Calu3 (cell line): ENCODE measurements around the gene RDH5. TPM values are rescaled to one million over a fixed set of nuclear protein-coding genes. Genes with fewer than 3 reads are reported as not detected.
A peak's percentile ranks its signal among the peaks of the same experiment; 100 is the strongest.

Experiments
- BruUV-seq: library from RNA; stranded (reverse); fragments of 400-500 nt; replicated peaks from 2 replicates; lab custom pipeline; 2021; lab: Mats Ljungman, UMichigan
- CTCF ChIA-PET: fragments of 300-600 bp; sonication (Branson Sonifier 250); formaldehyde crosslinking; loops from one replicate; lab custom pipeline; 2022; ENCODE audit warnings: antibody characterized with exemption; lab: Charles Lee
- DNase-seq: peaks from one replicate; pipeline ENCODE4 v3.0.0; 2022
- H3K27ac Mint-ChIP-seq: one replicate; pipeline ENCODE4 v1.8.0; 2022; ENCODE audit warnings: mixed read lengths; ENCODE audit not compliant: unreplicated experiment
- H3K27me3 Mint-ChIP-seq: one replicate; pipeline ENCODE4 v1.8.0; 2022; ENCODE audit warnings: mixed read lengths; ENCODE audit not compliant: unreplicated experiment
- H3K36me3 Mint-ChIP-seq: one replicate; pipeline ENCODE4 v1.8.0; 2022; ENCODE audit warnings: mild to moderate bottlenecking, moderate library complexity, mixed read lengths; ENCODE audit not compliant: insufficient read depth, unreplicated experiment
- H3K4me1 Mint-ChIP-seq: one replicate; pipeline ENCODE4 v1.8.0; 2022; ENCODE audit warnings: mild to moderate bottlenecking, low read depth, mixed read lengths; ENCODE audit not compliant: unreplicated experiment
- H3K4me3 Mint-ChIP-seq: one replicate; pipeline ENCODE4 v1.8.0; 2022; ENCODE audit warnings: mild to moderate bottlenecking, low read depth, moderate library complexity, mixed read lengths; ENCODE audit not compliant: unreplicated experiment
- H3K9me3 Mint-ChIP-seq: one replicate; pipeline ENCODE4 v1.8.0; 2022; ENCODE audit warnings: low read depth, mixed read lengths; ENCODE audit not compliant: unreplicated experiment
- intact Hi-C: fragments of 100-400 bp; cut with micrococcal nuclease; formaldehyde crosslinking; loops from one replicate; pipeline ENCODE4 v1.10.0; 2022; ENCODE audit not compliant: unreplicated experiment
- total RNA-seq: library from RNA; stranded (reverse); gene quantifications from 2 replicates; pipeline ENCODE4 v1.2.3, GENCODE V29; 2022
- TF ChIP-seq, protein P1 (sequence below): fragments of 200-600 bp; IDR thresholded peaks from one replicate; pipeline ENCODE4 v1.8.0; 2022; ENCODE audit warnings: antibody characterized with exemption; ENCODE audit not compliant: unreplicated experiment

Gene RDH5
- total RNA-seq, 1 experiment from 2014 or later: 11.2 TPM

DNA sequence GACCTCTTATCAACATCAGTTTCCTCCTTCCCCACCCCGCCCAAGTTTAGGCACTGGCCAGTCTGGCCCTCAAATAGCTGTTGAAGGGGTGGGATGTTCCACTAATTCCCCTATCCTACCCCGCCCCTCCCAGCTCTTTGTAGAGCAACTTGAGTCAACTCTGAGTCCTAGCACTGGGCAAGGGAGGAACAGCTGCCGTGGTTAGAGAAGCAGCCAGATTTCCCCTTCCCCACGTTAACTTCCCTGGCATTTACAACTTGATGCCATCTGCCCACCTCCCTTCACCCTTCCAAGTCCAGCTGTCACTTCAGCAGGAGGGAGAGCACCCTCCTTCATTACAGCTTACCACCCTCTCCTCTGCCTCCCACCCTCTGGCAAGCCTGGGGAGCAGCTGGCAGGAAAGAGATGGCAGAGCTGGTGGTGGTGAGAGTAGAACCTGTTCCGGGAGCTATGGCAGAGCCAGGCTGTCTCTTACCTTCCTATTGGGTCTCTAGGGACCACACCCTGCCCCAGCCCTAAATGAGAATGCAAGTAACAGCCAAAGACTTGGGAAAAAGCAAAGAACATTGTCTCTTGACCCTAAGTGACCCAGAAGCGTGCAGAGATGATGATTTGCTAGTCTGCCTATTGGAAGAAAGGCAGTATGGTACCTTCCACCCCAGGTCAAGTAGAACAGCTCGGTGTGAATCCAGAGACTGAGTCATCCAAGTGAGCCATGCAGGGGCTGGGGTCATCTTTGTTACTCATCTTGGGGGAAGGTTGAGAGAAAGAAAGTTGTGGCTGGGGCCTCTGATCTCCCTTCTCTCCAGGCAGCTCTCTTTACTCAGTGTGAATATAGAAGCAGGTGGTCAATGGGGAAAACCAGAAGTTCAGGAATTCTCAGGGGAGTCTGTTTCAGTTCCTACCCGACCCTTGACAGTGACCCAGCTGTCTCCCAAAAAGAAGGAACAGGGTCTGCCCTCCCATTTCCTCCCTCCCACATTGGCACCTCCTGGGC is 2.9 kb upstream of the RDH5 start:
- TF ChIP-seq, protein P1, sequence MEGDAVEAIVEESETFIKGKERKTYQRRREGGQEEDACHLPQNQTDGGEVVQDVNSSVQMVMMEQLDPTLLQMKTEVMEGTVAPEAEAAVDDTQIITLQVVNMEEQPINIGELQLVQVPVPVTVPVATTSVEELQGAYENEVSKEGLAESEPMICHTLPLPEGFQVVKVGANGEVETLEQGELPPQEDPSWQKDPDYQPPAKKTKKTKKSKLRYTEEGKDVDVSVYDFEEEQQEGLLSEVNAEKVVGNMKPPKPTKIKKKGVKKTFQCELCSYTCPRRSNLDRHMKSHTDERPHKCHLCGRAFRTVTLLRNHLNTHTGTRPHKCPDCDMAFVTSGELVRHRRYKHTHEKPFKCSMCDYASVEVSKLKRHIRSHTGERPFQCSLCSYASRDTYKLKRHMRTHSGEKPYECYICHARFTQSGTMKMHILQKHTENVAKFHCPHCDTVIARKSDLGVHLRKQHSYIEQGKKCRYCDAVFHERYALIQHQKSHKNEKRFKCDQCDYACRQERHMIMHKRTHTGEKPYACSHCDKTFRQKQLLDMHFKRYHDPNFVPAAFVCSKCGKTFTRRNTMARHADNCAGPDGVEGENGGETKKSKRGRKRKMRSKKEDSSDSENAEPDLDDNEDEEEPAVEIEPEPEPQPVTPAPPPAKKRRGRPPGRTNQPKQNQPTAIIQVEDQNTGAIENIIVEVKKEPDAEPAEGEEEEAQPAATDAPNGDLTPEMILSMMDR: no peak

DNA sequence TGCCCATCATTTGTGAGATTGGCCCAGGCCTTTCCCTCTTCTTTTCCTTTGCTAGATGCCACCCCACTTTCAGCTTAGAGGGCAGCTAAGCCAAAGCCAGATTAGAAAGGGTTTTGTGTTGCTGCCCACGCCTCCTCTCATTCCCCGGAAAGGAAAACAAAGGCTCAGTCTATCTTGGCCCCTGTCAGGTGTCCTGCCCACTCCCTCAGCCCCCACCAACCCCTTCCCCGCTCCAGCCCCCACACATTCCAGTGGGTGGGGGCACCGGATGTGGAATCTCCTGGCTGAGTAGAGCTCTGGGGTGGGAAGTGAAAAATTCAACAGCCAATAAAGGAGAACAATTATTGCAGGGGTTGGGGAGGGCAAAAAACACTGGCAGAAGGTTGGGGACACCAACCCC is 2.2 kb upstream of the RDH5 start:
- peaks cover 59% of the 10 kb centered on the region for H3K4me1 Mint-ChIP-seq
- peaks cover 50% of the 10 kb centered on the region for H3K36me3 Mint-ChIP-seq
- intact Hi-C loops: no loop called here
- peak overlapping the region; percentile 46 for H3K27ac Mint-ChIP-seq
- no peak overlapping the region for H3K4me3 Mint-ChIP-seq
- CTCF ChIA-PET: interaction anchor here (1.1 to 3.7 kb wide), 2 partner anchors 36 to 279 kb away, joined by 3 to 27 read pairs; partner anchors contain the start of gene SUOX
- no peak for DNase-seq
- peaks cover 8% of the 10 kb centered on the region for H3K27me3 Mint-ChIP-seq
- BruUV-seq: no TSS peak
- TF ChIP-seq, protein P1: no peak
- no peaks in the 10 kb centered on the region for H3K9me3 Mint-ChIP-seq

More for the DNA sequence above, 2.9 kb upstream of the RDH5 start:
- Mint-ChIP-seq H3K9me3 (no peaks in the 10 kb centered on the region), H3K4me1 (peaks cover 59% of the 10 kb centered on the region), H3K4me3 (peak overlapping the region; percentile 86), H3K27ac (peak overlapping the region; percentile 46), H3K27me3 (peaks cover 15% of the 10 kb centered on the region), H3K36me3 (peaks cover 45% of the 10 kb centered on the region)
- no peak for DNase-seq
- BruUV-seq: TSS peak; percentile 26
- CTCF ChIA-PET: interaction anchor here (0.6 to 3.7 kb wide), 6 partner anchors 10 to 280 kb away, joined by 3 to 27 read pairs (median 4); partner anchors contain the start of genes ITGA7 and SUOX
- intact Hi-C loops: no loop called here

DNA sequence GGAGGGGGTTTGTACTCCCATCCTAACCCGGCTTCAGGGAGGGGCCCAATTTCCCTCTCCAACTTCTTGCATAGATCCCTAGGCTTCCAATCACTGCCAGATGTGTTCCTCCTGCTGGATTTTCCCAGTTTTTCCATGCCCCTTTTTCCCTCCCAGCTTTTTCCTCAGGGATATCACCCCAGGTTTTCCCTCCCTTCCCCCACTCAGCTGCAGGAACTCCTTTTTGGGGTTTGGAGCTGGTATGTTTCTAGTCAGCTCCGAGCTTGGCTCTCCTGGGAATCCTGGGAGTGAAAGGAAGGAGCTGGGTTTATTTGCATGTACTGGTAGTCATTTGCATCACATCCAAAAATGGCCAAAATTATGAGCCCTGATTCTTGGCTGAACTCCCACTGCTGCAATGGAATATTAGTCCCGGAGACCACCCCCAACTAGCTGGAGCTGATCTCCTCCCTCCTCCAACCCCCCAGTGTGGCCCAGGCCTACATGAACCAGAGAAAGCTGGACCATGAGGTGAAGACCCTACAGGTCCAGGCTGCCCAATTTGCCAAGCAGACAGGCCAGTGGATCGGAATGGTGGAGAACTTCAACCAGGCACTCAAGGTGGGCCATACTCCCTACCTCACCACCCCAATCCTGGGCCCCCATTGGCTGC is 1.4 kb upstream of the RDH5 start:
- intact Hi-C loops: no loop called here
- Mint-ChIP-seq H3K27me3 (peaks cover under 1% of the 10 kb centered on the region), H3K27ac (no peak overlapping the region), H3K9me3 (no peaks in the 10 kb centered on the region), H3K4me3 (no peak overlapping the region), H3K4me1 (peaks cover 62% of the 10 kb centered on the region), H3K36me3 (peaks cover 58% of the 10 kb centered on the region)
- CTCF ChIA-PET: interaction anchor here (3.0 to 3.7 kb wide), 2 partner anchors 37 kb away, joined by 27 to 76 read pairs; a partner anchor contains a TSS
- DNase-seq: no peak
- no TSS peak for BruUV-seq
- TF ChIP-seq, protein P1: no peak

DNA sequence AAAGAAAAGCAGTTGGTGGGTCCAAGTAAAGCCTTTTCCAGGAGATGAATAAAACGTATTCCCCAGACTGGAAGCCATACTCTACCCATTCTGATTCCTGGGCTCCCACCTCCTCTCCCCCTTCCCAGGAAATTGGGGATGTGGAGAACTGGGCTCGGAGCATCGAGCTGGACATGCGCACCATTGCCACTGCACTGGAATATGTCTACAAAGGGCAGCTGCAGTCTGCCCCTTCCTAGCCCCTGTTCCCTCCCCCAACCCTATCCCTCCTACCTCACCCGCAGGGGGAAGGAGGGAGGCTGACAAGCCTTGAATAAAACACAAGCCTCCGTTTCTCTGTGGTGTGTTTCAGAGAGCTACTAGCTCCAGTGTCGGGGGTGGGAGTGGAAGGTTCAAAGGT is 822 bp upstream of the RDH5 start:
- Mint-ChIP-seq H3K36me3 (peaks cover 61% of the 10 kb centered on the region), H3K9me3 (no peaks in the 10 kb centered on the region), H3K27ac (no peak overlapping the region), H3K4me1 (peaks cover 66% of the 10 kb centered on the region), H3K4me3 (no peak overlapping the region), H3K27me3 (no peaks in the 10 kb centered on the region)
- intact Hi-C loops: no loop called here
- CTCF ChIA-PET: interaction anchor here (2.2 to 3.0 kb wide), 5 partner anchors 10 to 73 kb away, joined by 8 to 76 read pairs (median 14); partner anchors contain the start of genes CD63 and ITGA7
- TF ChIP-seq, protein P1: no peak
- BruUV-seq: no TSS peak
- no peak for DNase-seq
